ENCODE results near the gene KIAA1671. TPM values are rescaled to one million over a fixed set of nuclear protein-coding genes. Genes with fewer than 3 reads are reported as not detected.

Gene KIAA1671
- total RNA-seq, 1 donor from 2014 or later: 40.7 TPM

DNA sequence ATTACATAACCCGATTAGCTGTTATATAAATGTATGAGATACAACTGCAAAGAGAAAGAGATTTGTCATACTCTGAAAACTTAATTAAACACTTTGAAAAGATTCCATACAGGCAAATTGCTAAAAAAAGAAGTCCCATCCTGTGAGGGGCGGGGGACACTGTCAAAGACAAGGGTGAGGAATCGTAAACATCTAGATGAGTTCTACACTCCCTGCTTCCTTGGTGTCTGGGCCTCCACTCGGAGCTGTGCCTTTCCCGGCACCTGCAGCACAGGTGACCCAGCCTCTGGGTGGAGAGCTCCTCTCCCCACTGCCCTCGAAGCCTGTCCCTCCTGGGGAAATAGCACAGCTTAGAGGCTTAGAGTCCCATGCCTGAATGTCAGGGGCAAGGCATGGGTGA is 177.9 kb downstream of the KIAA1671 start:
- Histone ChIP-seq H3K27me3 (ENCODE audit: low read depth) (no peaks in the 10 kb centered on the region), H3K27ac (peak overlapping the region; percentile 60), H3K4me3 (no peak overlapping the region), H3K9me3 (no peaks in the 10 kb centered on the region), H3K4me1 (peaks cover 70% of the 10 kb centered on the region), H3K36me3 (no peaks in the 10 kb centered on the region)
- ATAC-seq (peak; percentile 41 to 56), DNase-seq (no peak)
- intact Hi-C loops (cut with DNase I): no loop called here
- TF ChIP-seq CTCF (IDR thresholded peaks at IDR 0.05): no peak

DNA sequence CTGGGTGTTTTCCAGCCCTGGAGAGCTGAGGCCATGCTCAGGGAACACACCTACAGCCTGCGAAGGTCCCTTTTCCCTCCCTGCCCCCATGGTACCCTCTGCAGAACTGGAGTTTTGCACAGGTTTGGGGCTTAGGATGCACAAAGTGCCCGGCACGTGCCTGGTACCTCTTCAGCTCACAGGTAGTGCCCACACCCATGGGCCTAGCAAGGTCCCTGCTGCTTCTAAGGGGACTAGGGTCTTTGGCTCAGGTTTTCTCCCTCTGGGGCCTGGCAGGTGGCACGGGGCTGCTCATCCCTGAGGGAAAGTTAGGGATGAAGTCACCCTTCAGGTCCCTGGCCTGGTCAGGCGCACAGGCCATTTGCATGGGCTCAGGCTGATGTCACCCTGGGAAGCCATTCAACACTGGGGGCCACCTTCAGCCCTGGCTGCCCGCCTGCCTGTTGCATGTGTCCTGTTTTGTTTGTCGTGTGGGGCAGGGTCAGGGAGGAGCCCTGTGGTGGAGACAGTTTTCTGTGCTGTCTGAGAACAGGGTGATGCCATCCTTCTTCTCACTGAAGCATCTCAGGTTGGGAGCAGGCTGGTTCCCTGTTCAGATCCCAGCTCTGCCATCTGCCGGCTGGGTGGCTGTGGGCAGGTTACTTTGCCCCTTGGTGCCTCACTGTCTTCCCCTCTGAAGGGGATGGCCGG is 178.8 kb downstream of the KIAA1671 start:
- TF ChIP-seq CTCF (IDR thresholded peaks at IDR 0.05): no peak
- Histone ChIP-seq H3K36me3 (no peaks in the 10 kb centered on the region), H3K27ac (peak overlapping the region; percentile 60), H3K9me3 (no peaks in the 10 kb centered on the region), H3K27me3 (ENCODE audit: low read depth) (no peaks in the 10 kb centered on the region), H3K4me1 (peaks cover 77% of the 10 kb centered on the region), H3K4me3 (no peak overlapping the region)
- intact Hi-C loops (cut with DNase I): no loop called here
- ATAC-seq: no peak
- no peak for DNase-seq

DNA sequence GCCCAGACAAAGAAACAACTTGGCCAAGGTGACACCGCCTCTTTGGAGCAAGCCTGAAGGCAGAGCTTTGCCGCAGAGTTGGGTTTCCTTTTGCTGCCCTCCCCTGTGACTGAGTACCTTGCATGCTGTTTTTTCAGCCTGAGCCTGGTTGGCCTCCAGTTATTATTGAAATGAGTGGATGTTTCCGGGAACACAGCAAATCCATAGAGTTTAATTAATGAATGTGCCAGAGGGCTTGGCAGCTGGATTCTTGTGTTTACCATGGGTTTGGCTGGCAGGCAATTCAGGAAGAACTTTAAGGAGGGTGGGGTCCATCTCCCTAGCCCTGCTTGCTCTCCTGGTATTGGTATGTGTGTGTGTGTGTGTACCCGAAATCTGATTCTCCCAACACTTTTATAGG is 181.5 kb downstream of the KIAA1671 start:
- DNase-seq (no peak), ATAC-seq (peak; percentile 80 to 86)
- intact Hi-C loops (cut with DNase I): no loop called here
- Histone ChIP-seq H3K9me3 (no peaks in the 10 kb centered on the region), H3K36me3 (no peaks in the 10 kb centered on the region), H3K4me1 (peaks cover 91% of the 10 kb centered on the region), H3K27me3 (ENCODE audit: low read depth) (no peaks in the 10 kb centered on the region), H3K27ac (peak overlapping the region; percentile 64), H3K4me3 (no peak overlapping the region)
- no peak for TF ChIP-seq CTCF (IDR thresholded peaks at IDR 0.05)

GRCh38 chr22:25134451-25134850 is 181.9 kb downstream of the KIAA1671 start:
- Histone ChIP-seq H3K4me1 (peaks cover 94% of the 10 kb centered on the region), H3K36me3 (no peaks in the 10 kb centered on the region), H3K4me3 (no peak overlapping the region), H3K27me3 (ENCODE audit: low read depth) (no peaks in the 10 kb centered on the region), H3K27ac (peak overlapping the region; percentile 67), H3K9me3 (no peaks in the 10 kb centered on the region)
- TF ChIP-seq CTCF (IDR thresholded peaks at IDR 0.05): no peak
- intact Hi-C loops (cut with DNase I): no loop called here
- ATAC-seq (no peak), DNase-seq (no peak)

DNA sequence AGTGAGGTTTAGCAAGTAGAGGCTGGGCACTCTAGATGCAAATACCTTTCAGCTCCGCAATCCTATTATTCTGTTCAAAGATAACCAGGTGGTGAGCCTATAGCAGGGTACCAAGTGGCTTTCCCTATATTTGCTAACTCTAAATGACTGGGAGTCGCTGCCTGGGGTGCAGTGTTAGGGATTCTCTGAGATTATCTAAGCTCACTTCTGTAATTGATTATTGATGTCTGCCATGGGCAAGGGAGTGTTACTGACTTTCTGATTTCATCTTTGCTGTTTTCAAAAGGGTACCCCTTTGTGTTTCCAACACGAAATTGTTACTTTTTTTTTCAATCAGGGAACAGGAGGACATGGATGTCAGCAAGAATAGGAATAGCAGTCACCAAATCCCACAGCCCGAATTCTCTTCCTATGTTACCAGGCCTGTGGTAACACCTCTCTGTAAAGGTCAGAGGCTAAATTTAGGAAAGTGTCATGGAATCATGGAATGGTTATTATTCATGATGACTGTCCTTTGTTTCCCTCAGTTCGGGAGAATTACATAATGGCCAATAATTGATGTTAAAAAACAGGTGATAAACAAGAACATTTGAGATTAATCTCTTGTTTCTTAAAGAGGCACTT is 184.5 kb downstream of the KIAA1671 start:
- H3K4me1 ChIP-seq: peaks cover 74% of the 10 kb centered on the region
- TF ChIP-seq CTCF (IDR thresholded peaks at IDR 0.05): no peak
- intact Hi-C loops (cut with DNase I): no loop called here
- no peak for DNase-seq
- no peaks in the 10 kb centered on the region for H3K36me3 ChIP-seq
- no peaks in the 10 kb centered on the region for H3K9me3 ChIP-seq
- H3K27me3 ChIP-seq (ENCODE audit: low read depth): no peaks in the 10 kb centered on the region
- H3K27ac ChIP-seq: peak overlapping the region; percentile 49
- ATAC-seq: no peak
- H3K4me3 ChIP-seq: no peak overlapping the region

Data from lower lobe of right lung (tissue), 2 donors.